Cardiac fibroblast (primary cell): Measurements from ENCODE around the gene STAB2.
A peak's percentile ranks its signal among the peaks of the same experiment; 100 is the strongest.

Experiments used
- DNase-seq, 2 donors: peaks; one replicate each; pipeline versions ENCODE4 v3.0.0 to v3.0.0-alpha.2; 2010; ENCODE audit warnings: low read depth in 2 of 2
- H3K4me3 ChIP-seq, 2 donors: replicated peaks in 1 of 2; 1 replicate in 1 of 2; 2 replicates in 1 of 2; pipeline ENCODE4 v1.5.1; 2011; ENCODE audit warnings: low read depth in 2 of 2, low read length in 2 of 2, mild to moderate bottlenecking in 2 of 2, moderate library complexity in 1 of 2
- CTCF ChIP-seq: IDR thresholded peaks from one replicate; pipeline ENCODE4 v1.5.1; 2011; ENCODE audit warnings: low read depth, mild to moderate bottlenecking, low read length, inconsistent platforms

Gene STAB2

GRCh38 chr12:103600967-103601728, 14.1 kb downstream of the STAB2 start:
- DNase-seq, result no peak
- H3K4me3 ChIP-seq, result no peak overlapping the region
- no peak for TF ChIP-seq CTCF

GRCh38 chr12:103620395-103620794, 33.3 kb downstream of the STAB2 start:
- no peak for TF ChIP-seq CTCF
- H3K4me3 ChIP-seq, result no peak overlapping the region
- no peak for DNase-seq

- TF ChIP-seq CTCF, result no peak
- no peak for DNase-seq
- H3K4me3 ChIP-seq, result no peak overlapping the region
These were observed 36.6 kb downstream of the STAB2 start for GRCh38 chr12:103623716-103624115.

GRCh38 chr12:103626498-103626897, 39.4 kb downstream of the STAB2 start:
- no peak for TF ChIP-seq CTCF
- DNase-seq, result peak in 1 of 2 donors; percentile 47
- H3K4me3 ChIP-seq, result no peak overlapping the region

- no peak overlapping the region for H3K4me3 ChIP-seq
- TF ChIP-seq CTCF, result no peak
- no peak for DNase-seq
These were observed 40.2 kb downstream of the STAB2 start for GRCh38 chr12:103627189-103627855.

- TF ChIP-seq CTCF, result peak; percentile 95
- peak; percentile 61 to 69 for DNase-seq
- H3K4me3 ChIP-seq, result no peak overlapping the region
These were observed 45.6 kb downstream of the STAB2 start for GRCh38 chr12:103632554-103633216.
